Peyer's patch (tissue), 4 donors: ENCODE measurements around the gene ENC1.

Source experiments
- CTCF ChIP-seq, 6 experiments: fragments of 450-650 bp in 4 of 6; fragments of 200-600 bp in 2 of 6; sonication (generic) in 1 of 6; IDR thresholded peaks; one replicate each; pipeline ENCODE4 v1.5.1; 2017 to 2019; ENCODE audit warnings: antibody characterized with exemption in 6 of 6, mild to moderate bottlenecking in 3 of 6, moderate library complexity in 1 of 6
- POLR2A ChIP-seq, 2 donors: fragments of 450-650 bp; IDR thresholded peaks; one replicate each; pipeline ENCODE4 v1.5.1; 2017; ENCODE audit warnings: antibody characterized with exemption in 2 of 2, mild to moderate bottlenecking in 2 of 2, moderate library complexity in 2 of 2

GRCh38 chr5:74629326-74629725 lies 11.2 kb downstream of the ENC1 start:
- TF ChIP-seq CTCF (IDR thresholded peaks at IDR 0.05) (no peak), POLR2A (IDR thresholded peaks at IDR 0.05) (no peak)
